IMR-90 (cell line): ENCODE measurements around the gene NKX6-2. TPM values are rescaled to one million over a fixed set of nuclear protein-coding genes. Genes with fewer than 3 reads are reported as not detected.

Source experiments
- ATAC-seq: fragments of 200-7000 bp; cut with Tn5 transposase; 2 replicates; pipeline ENCODE4 v1.9.1; 2020; ENCODE audit warnings: low read depth, mild to moderate bottlenecking, moderate library complexity
- BruUV-seq: library from RNA; stranded (reverse); fragments of 400-500 nt; replicated peaks from 2 replicates; lab custom pipeline; 2021; lab: Mats Ljungman, UMichigan
- CTCF ChIA-PET: fragments of 300-600 bp; formaldehyde crosslinking; extraction: SDS; loops from one replicate; lab custom pipeline; 2021; ENCODE audit warnings: antibody characterized with exemption; lab: Yijun Ruan, JAX
- POLR2A ChIA-PET: fragments of 300-600 bp; sonication (Branson Sonifier 250); formaldehyde crosslinking; loops from one replicate; lab custom pipeline; 2022; ENCODE audit warnings: antibody characterized with exemption; ENCODE audit not compliant: unreplicated experiment; lab: Charles Lee
- DNase-seq: peaks from one replicate; pipeline ENCODE4 v3.0.0; 2013
- H2AFZ ChIP-seq: replicated peaks from 2 replicates; pipeline ENCODE3; 2013; ENCODE audit warnings: low read length, mild to moderate bottlenecking; ENCODE audit not compliant: poor library complexity
- H2AK5ac ChIP-seq: 2 replicates; pipeline ENCODE4 v1.6.1; 2013; ENCODE audit warnings: low read depth, low read length, inconsistent platforms
- H2AK9ac ChIP-seq: replicated peaks from 2 replicates; pipeline ENCODE3; 2013; ENCODE audit warnings: mild to moderate bottlenecking, low read depth, low read length, moderate library complexity; ENCODE audit not compliant: poor library complexity
- H2BK120ac ChIP-seq: 2 replicates; pipeline ENCODE4 v1.6.1; 2013; ENCODE audit warnings: low read depth, low read length, inconsistent platforms
- H2BK15ac ChIP-seq: 3 replicates; pipeline ENCODE4 v1.6.1; 2013; ENCODE audit warnings: low read depth, low read length, inconsistent platforms
- H2BK20ac ChIP-seq: 2 replicates; pipeline ENCODE4 v1.6.1; 2013; ENCODE audit warnings: low read depth, mild to moderate bottlenecking, inconsistent platforms, low read length, moderate library complexity
- H2BK5ac ChIP-seq: 2 replicates; pipeline ENCODE4 v1.6.1; 2013; ENCODE audit warnings: mild to moderate bottlenecking, low read depth, low read length, inconsistent platforms; ENCODE audit not compliant: poor library complexity, severe bottlenecking
- H3K14ac ChIP-seq: replicated peaks from 2 replicates; pipeline ENCODE4 v1.6.1; 2013; ENCODE audit warnings: low read depth, low read length, inconsistent platforms
- H3K18ac ChIP-seq: 2 replicates; pipeline ENCODE4 v1.6.1; 2013; ENCODE audit warnings: low read depth, low read length, control low read depth
- H3K23ac ChIP-seq: 2 replicates; pipeline ENCODE4 v1.6.1; 2013; ENCODE audit warnings: low read depth, low read length, inconsistent platforms
- H3K27ac ChIP-seq: 2 replicates; pipeline ENCODE4 v1.5.1; 2013; ENCODE audit warnings: mild to moderate bottlenecking, control low read depth, low read length; ENCODE audit not compliant: insufficient read depth
- H3K27me3 ChIP-seq: 2 replicates; pipeline ENCODE4 v1.6.1; 2013; ENCODE audit warnings: low read length; ENCODE audit not compliant: control insufficient read depth, insufficient read depth
- H3K36me3 ChIP-seq: 2 replicates; pipeline ENCODE4 v1.6.1; 2013; ENCODE audit warnings: low read length, mixed read lengths; ENCODE audit not compliant: control insufficient read depth, insufficient read depth
- H3K4ac ChIP-seq: 2 replicates; pipeline ENCODE4 v1.6.1; 2013; ENCODE audit warnings: low read depth, low read length, inconsistent platforms
- H3K4me1 ChIP-seq: 2 replicates; pipeline ENCODE4 v1.6.1; 2013; ENCODE audit warnings: low read length, mixed read lengths; ENCODE audit not compliant: control insufficient read depth, insufficient read depth
- H3K4me2 ChIP-seq: 2 replicates; pipeline ENCODE4 v1.6.1; 2013; ENCODE audit warnings: low read depth, mild to moderate bottlenecking, control low read depth, low read length, moderate library complexity
- H3K4me3 ChIP-seq: 2 replicates; pipeline ENCODE4 v1.5.1; 2013; ENCODE audit warnings: low read depth, mild to moderate bottlenecking, control low read depth, low read length, moderate library complexity; ENCODE audit not compliant: insufficient read depth
- H3K56ac ChIP-seq: 2 replicates; pipeline ENCODE4 v1.6.1; 2013; ENCODE audit warnings: low read length, inconsistent platforms; ENCODE audit not compliant: insufficient read depth; ENCODE audit errors: extremely low read depth
- H3K79me1 ChIP-seq, 2 experiments: 2 replicates each; pipeline ENCODE4 v1.6.1; 2013; ENCODE audit warnings: low read length in 2 of 2, inconsistent platforms in 1 of 2, low read depth in 1 of 2
- H3K9ac ChIP-seq: 2 replicates; pipeline ENCODE4 v1.6.1; 2013; ENCODE audit warnings: low read depth, low read length, control low read depth
- H3K9me1 ChIP-seq: 2 replicates; pipeline ENCODE4 v1.6.1; 2013; ENCODE audit warnings: low read length, inconsistent platforms; ENCODE audit not compliant: insufficient read depth
- H3K9me3 ChIP-seq: 2 replicates; pipeline ENCODE4 v1.6.1; 2013; ENCODE audit warnings: low read length; ENCODE audit not compliant: control insufficient read depth, insufficient read depth
- H4K20me1 ChIP-seq: 2 replicates; pipeline ENCODE4 v1.6.1; 2013; ENCODE audit warnings: low read length, inconsistent platforms; ENCODE audit not compliant: insufficient read depth
- H4K5ac ChIP-seq: 2 replicates; pipeline ENCODE4 v1.6.1; 2013; ENCODE audit warnings: mild to moderate bottlenecking, low read depth, low read length, control low read depth
- H4K8ac ChIP-seq, 2 experiments: 2 replicates each; pipeline ENCODE4 v1.6.1; 2013; ENCODE audit warnings: low read depth in 2 of 2, low read length in 2 of 2, control low read depth in 1 of 2, inconsistent platforms in 1 of 2
- H4K91ac ChIP-seq: 2 replicates; pipeline ENCODE4 v1.6.1; 2013; ENCODE audit warnings: low read depth, low read length, inconsistent platforms; ENCODE audit not compliant: insufficient read depth
- CEBPB ChIP-seq: IDR thresholded peaks from 2 replicates; pipeline ENCODE4 v1.6.1; 2012; ENCODE audit warnings: low read depth, low read length, improper control_type of control experiment
- FOS ChIP-seq: fragments of 150-350 bp; IDR thresholded peaks from 2 replicates; pipeline ENCODE4 v1.6.1; 2016; ENCODE audit warnings: low read depth, low read length
- MAFK ChIP-seq: IDR thresholded peaks from 2 replicates; pipeline ENCODE4 v1.6.1; 2012; ENCODE audit warnings: low read depth, low read length, improper control_type of control experiment
- NFE2L2 ChIP-seq: fragments of 150-350 bp; IDR thresholded peaks from 2 replicates; pipeline ENCODE4 v1.6.1; 2016; ENCODE audit warnings: low read depth, mild to moderate bottlenecking, low read length
- POLR2A ChIP-seq: IDR thresholded peaks from 2 replicates; pipeline ENCODE4 v1.6.1; 2012; ENCODE audit warnings: mild to moderate bottlenecking, low read depth, low read length
- RCOR1 ChIP-seq: IDR thresholded peaks from 2 replicates; pipeline ENCODE4 v1.6.1; 2012; ENCODE audit warnings: mild to moderate bottlenecking, low read length, improper control_type of control experiment; ENCODE audit not compliant: insufficient replicate concordance
- RFX5 ChIP-seq: IDR thresholded peaks from 2 replicates; pipeline ENCODE4 v1.8.0; 2012; ENCODE audit warnings: low read depth, mild to moderate bottlenecking, low read length, moderate library complexity
- SMC3 ChIP-seq: fragments of 150-350 bp; IDR thresholded peaks from 2 replicates; pipeline ENCODE4 v1.6.1; 2016; ENCODE audit warnings: low read depth, mild to moderate bottlenecking, antibody characterized with exemption, low read length, moderate library complexity
- USF2 ChIP-seq: fragments of 150-350 bp; IDR thresholded peaks from 2 replicates; pipeline ENCODE4 v1.6.1; 2017; ENCODE audit warnings: mild to moderate bottlenecking, antibody characterized with exemption, low read length, low read depth
- WGBS, 2 experiments: methylation state at CpG; one replicate each; pipeline versions ENCODE4 v1.1.5 to v1.1.7; 2013; ENCODE audit warnings: missing lambda C conversion rate in 2 of 2; ENCODE audit not compliant: insufficient read length in 1 of 2; ENCODE audit errors: extremely low coverage in 2 of 2; 5-methylcytosine and 5-hydroxymethylcytosine counted together
- dilution Hi-C: fragments of 300-500 bp; cut with HindIII; formaldehyde crosslinking; loops from one replicate; pipeline ENCODE4 v1.14.3; 2018; ENCODE audit warnings: low sequenced_read_pairs; ENCODE audit not compliant: unreplicated experiment
- in situ Hi-C: fragments of 300-500 bp; cut with MboI; formaldehyde crosslinking; loops from 3 replicates; pipeline ENCODE4 v1.14.3; 2019; ENCODE audit warnings: low sequenced_read_pairs, inconsistent platforms, mixed read lengths
- intact Hi-C: fragments of 100-400 bp; cut with micrococcal nuclease; formaldehyde crosslinking; loops from 2 replicates; pipeline ENCODE4 v1.10.0; 2022
- polyA plus RNA-seq, 3 experiments: library from polyadenylated mRNA; depleted of rRNA; stranded (reverse); fragments of >200 nt; gene quantifications; 2 replicates each; pipeline ENCODE4 v1.2.3, GENCODE V29; 2012; ENCODE audit warnings: low replicate concordance in 1 of 3
- total RNA-seq: library from RNA; depleted of rRNA; stranded (reverse); fragments of >200 nt; gene quantifications from 2 replicates; pipeline ENCODE4 v1.2.3, GENCODE V29; 2012

NKX6-2 gene
- total and polyA plus RNA-seq, 2 of the 4 experiments (the other 2 are of a cell fraction): not detected

DNA sequence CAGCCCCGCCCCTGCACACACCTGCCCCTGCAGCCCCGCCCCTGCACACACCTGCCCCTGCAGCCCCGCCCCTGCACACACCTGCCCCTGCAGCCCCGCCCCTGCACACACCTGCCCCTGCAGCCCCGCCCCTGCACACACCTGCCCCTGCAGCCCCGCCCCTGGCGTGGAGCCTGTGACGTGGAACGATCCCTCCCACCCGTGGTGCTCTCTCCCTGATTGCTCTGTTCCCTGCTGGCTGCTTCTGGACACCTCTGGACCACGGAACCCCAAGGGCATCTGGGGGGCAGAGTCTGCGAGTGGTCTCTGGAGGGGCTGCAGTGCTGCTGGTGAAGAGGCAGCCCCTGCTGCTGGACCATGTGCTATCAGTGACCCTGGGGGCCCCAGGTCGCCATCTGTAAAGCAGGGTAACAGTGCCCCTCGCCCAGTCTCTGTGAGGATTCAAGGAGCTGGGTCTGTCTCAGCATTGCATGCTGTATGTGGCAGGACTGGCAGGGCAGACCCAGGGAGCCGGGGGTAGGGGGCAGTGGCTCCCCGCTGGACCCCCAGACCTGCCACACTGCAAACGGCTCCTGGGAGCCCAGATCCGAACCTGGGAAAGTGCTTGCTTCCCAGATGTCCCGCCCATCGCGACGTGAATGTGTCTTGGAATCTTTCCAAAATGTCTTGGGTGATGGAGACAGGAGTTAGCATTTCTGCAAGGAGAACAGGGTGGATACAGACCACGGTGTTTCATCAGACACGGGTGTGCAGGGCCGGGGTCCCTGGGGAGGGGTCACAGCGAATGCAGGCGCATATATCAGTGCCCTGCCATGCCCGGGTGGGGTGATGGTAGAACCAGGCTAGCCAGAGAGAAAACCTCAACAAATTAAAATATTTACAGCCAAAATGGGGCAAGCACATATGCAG lies 27.9 kb upstream of the NKX6-2 start:
- BruUV-seq: no TSS peak
- no peak for DNase-seq
- no peaks in the 10 kb centered on the region for H3K36me3 ChIP-seq
- H3K23ac ChIP-seq: no peak overlapping the region
- H2AK5ac ChIP-seq: no peak overlapping the region
- H3K4me1 ChIP-seq: no peaks in the 10 kb centered on the region
- no peak overlapping the region for H3K9ac ChIP-seq
- in situ Hi-C loops (no loop called here), intact Hi-C loops (no loop called here), dilution Hi-C loops (no loop called here)
- H2BK15ac ChIP-seq: no peak overlapping the region
- H2BK5ac ChIP-seq: no peak overlapping the region
- H3K4me2 ChIP-seq: no peak overlapping the region
- no peak overlapping the region for H2BK20ac ChIP-seq
- H3K27me3 ChIP-seq: peaks cover 13% of the 10 kb centered on the region
- no peak for ATAC-seq
- no peak overlapping the region for H2BK120ac ChIP-seq
- TF ChIP-seq RCOR1 (no peak), SMC3 (no peak), RFX5 (no peak), NFE2L2 (no peak), MAFK (no peak), FOS (no peak), POLR2A (no peak), CEBPB (no peak), USF2 (no peak)
- no peak overlapping the region for H3K27ac ChIP-seq
- no peak overlapping the region for H3K4ac ChIP-seq
- H2AK9ac ChIP-seq: no peak overlapping the region
- ChIA-PET POLR2A (no interaction called here), CTCF (no interaction called here)
- H4K20me1 ChIP-seq: no peaks in the 10 kb centered on the region
- H4K91ac ChIP-seq: no peak overlapping the region
- no peak overlapping the region for H4K5ac ChIP-seq
- WGBS, 2 experiments: 67% methylated on average over 4 of the region's 28 CpGs; no CpG with 5 or more reads in 1 of the 2 experiments
- no peak overlapping the region for H3K14ac ChIP-seq
- H4K8ac ChIP-seq: no peak overlapping the region
- no peaks in the 10 kb centered on the region for H3K9me3 ChIP-seq
- no peaks in the 10 kb centered on the region for H3K9me1 ChIP-seq
- H3K18ac ChIP-seq: no peak overlapping the region
- H3K56ac ChIP-seq: no peak overlapping the region
- H2AFZ ChIP-seq: no peak overlapping the region
- H3K4me3 ChIP-seq: no peak overlapping the region
- H3K79me1 ChIP-seq: no peaks in the 10 kb centered on the region
